HG02759 (cell line): ENCODE results near the gene CNKSR3.

ENCODE experiments used
- ATAC-seq: cut with Tn5 transposase; IDR thresholded peaks from one replicate; pipeline ENCODE4 v1.9.1; 2021; ENCODE audit warnings: mild to moderate bottlenecking, moderate library complexity; ENCODE audit not compliant: unreplicated experiment

CNKSR3 gene

GRCh38 chr6:154390034-154390433, 120.5 kb downstream of the CNKSR3 start:
- no peak for ATAC-seq

- ATAC-seq: no peak
Observed at GRCh38 chr6:154388803-154389202, 121.7 kb downstream of the CNKSR3 start.

GRCh38 chr6:154386848-154387717, 123.4 kb downstream of the CNKSR3 start:
- ATAC-seq: no peak

DNA sequence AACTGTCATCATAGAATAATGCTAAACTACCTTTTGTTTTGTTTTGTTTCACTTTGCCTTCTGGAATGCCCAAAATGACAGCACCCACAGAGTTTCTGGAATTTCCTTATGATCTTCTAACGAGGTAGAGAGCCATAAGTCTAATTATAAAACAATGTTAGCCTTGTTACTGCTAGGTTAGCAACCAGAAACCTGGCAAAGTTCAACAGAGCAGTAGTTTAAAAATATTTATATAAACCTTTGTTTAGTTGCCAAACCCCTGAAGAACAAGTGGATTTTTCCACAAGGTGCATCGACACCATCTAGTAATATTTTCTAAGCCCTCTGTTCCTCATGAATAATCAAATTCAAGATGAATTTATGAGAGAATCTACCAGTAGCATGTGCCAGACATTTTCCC, 126.3 kb downstream of the CNKSR3 start:
- ATAC-seq: no peak

GRCh38 chr6:154383273-154383672, 127.2 kb downstream of the CNKSR3 start:
- ATAC-seq: no peak

GRCh38 chr6:154382740-154383139, 127.7 kb downstream of the CNKSR3 start:
- ATAC-seq: no peak

DNA sequence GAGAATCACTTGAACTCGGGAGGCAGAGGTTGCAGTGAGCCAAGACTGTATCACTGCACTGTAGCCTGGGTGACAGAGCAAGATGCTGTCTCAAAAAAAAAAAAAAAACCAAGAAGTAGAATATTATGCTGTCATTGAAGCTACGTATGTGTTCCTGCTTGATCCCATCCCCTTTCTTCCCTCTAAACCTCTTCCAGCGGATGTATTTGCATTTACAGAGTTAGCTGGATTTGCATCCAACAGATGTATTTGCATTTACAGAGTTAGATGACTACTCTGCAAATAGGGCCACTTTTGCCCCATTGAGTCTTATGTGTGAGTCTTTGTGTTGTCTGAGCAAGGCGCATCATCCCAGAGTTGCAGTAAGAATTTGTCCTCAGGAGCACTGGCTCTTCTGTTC, 128.9 kb downstream of the CNKSR3 start:
- no peak for ATAC-seq

GRCh38 chr6:154380741-154381140, 129.7 kb downstream of the CNKSR3 start:
- no peak for ATAC-seq

DNA sequence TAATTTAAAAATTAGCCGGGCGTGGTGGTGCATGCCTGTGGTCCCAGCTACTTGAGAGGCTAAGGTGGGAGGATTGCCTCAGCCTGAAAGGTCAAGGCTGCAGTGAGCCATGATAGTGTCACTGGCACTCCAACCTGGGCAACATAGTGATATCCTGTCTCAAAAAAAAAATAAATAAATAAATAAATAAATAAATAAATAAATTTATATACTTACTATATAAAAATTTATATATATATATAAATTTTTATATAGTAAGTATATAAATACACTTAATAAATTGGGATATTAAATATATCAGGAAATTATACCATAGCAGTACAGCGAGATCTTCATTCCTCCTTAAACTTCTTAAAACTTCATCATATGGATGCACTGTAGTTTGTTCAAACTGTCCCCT, 130.9 kb downstream of the CNKSR3 start:
- no peak for ATAC-seq

GRCh38 chr6:154378518-154378917, 132.0 kb downstream of the CNKSR3 start:
- no peak for ATAC-seq

GRCh38 chr6:154377726-154378125, 132.8 kb downstream of the CNKSR3 start:
- no peak for ATAC-seq

GRCh38 chr6:154373971-154374370, 136.5 kb downstream of the CNKSR3 start:
- ATAC-seq: no peak

DNA sequence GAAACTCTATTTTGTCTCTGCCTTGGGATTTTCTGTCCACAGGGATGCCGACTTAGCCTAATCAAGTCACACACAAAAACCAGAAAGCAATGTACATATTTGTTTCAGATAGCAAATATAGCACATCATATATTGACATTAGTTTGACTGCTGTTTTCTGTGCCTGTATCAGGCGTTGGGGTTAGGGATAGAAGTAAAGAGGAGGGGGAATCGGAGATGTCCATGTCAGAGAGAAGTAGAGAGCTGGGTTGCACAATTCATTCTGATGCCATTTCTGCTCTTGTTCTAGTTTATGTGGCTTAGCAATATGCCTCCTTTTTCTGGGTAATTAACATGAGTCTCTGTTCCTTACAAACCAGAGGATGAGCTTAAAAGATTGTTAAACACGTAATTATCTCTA, 139.2 kb downstream of the CNKSR3 start:
- no peak for ATAC-seq

DNA sequence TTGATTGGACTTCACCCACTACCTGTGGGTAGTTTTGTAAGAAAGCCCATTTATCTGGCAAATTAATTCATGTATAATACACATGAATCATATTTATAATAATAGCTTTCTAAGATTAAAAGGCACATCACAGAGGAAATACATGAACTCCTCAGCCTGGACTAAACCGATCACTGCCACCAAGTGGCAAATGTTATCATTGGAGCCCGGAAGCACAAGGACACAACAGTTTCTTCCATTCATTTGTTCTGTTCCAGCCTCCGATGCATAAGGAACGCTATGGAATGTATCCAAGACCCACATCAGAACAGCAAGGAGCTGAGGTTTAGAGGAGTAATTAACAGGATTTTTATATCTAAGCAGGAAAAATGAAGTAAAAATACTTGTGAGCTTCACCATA, 139.9 kb downstream of the CNKSR3 start:
- peak; percentile 79 for ATAC-seq

GRCh38 chr6:154367839-154368695, 142.4 kb downstream of the CNKSR3 start:
- ATAC-seq: no peak

GRCh38 chr6:154367336-154367735, 143.1 kb downstream of the CNKSR3 start:
- ATAC-seq: no peak

DNA sequence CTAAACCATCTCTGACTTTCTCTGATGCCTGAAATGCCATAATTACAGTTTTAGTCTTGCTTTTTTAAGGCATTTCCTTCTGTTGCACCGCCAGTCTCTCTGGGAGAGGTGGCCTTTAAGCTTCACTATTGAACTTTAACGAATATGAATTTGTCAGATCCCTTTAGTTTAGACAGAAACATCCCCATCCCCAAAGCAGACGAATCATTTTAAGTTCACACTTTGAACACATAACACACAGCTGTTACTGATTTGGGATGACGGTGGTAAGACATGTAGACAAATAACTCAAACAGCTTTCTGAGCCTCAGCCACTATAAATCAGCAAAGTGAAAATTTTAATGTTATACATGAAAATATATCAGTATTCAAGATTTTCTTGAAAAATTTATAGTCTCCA, 146.7 kb downstream of the CNKSR3 start:
- ATAC-seq: no peak

GRCh38 chr6:154361476-154361875, 149.0 kb downstream of the CNKSR3 start:
- no peak for ATAC-seq

DNA sequence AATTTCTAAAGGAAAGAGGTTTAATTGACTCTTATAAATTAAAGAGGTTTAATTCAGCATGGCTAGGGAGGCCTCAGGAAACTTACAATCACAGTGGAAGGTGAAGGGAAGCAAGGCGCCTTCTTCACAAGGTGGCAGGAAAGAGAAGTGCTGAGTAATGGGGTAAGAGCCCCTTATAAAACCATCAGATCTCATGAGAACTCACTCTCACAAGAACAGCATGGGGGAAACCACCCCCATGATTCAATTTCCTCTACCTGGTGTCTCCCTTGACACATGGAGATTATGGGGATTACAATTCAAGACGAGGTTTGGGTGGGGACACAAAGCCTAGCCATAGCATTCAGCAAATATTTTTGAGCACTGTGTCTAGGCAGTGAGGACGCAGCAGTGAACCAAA, 150.0 kb downstream of the CNKSR3 start:
- no peak for ATAC-seq

GRCh38 chr6:154359679-154360078, 150.8 kb downstream of the CNKSR3 start:
- ATAC-seq: no peak

- no peak for ATAC-seq
Observed at GRCh38 chr6:154359161-154359574, 151.3 kb downstream of the CNKSR3 start.

- ATAC-seq: no peak
Observed at GRCh38 chr6:154358019-154358545, 152.4 kb downstream of the CNKSR3 start.
